Mesendoderm (in vitro differentiated cells): ENCODE results near the gene FAM13A.

Source experiments
- DNase-seq: peaks from one replicate; pipeline ENCODE4 v3.0.0; 2013
- H2AK5ac ChIP-seq: 2 replicates; pipeline ENCODE4 v1.6.1; 2013; ENCODE audit warnings: low read length, inconsistent platforms
- H2BK120ac ChIP-seq: 2 replicates; pipeline ENCODE4 v1.6.1; 2013; ENCODE audit warnings: low read depth, mild to moderate bottlenecking, low read length, moderate library complexity, mixed read lengths
- H2BK15ac ChIP-seq: replicated peaks from 2 replicates; pipeline ENCODE4 v1.6.1; 2013; ENCODE audit warnings: low read depth, mild to moderate bottlenecking, moderate library complexity
- H2BK5ac ChIP-seq: 2 replicates; pipeline ENCODE4 v1.6.1; 2013; ENCODE audit warnings: low read length, inconsistent platforms
- H3K18ac ChIP-seq: 2 replicates; pipeline ENCODE4 v1.6.1; 2013; ENCODE audit warnings: mild to moderate bottlenecking, low read length, mixed read lengths
- H3K23ac ChIP-seq: one replicate; pipeline ENCODE4 v1.6.1; 2013; ENCODE audit warnings: low read length
- H3K27ac ChIP-seq: 2 replicates; pipeline ENCODE4 v1.5.1; 2013; ENCODE audit warnings: low read depth, mild to moderate bottlenecking, inconsistent platforms, low read length, moderate library complexity
- H3K27me3 ChIP-seq: 2 replicates; pipeline ENCODE4 v1.6.1; 2013; ENCODE audit warnings: low read length, control low read depth, mild to moderate bottlenecking, inconsistent platforms; ENCODE audit not compliant: insufficient read depth, poor library complexity
- H3K36me3 ChIP-seq: 2 replicates; pipeline ENCODE4 v1.6.1; 2013; ENCODE audit warnings: low read length, inconsistent platforms; ENCODE audit not compliant: control insufficient read depth, insufficient read depth
- H3K4ac ChIP-seq: one replicate; pipeline ENCODE4 v1.6.1; 2013; ENCODE audit warnings: low read depth, mild to moderate bottlenecking, low read length, moderate library complexity
- H3K4me1 ChIP-seq: 2 replicates; pipeline ENCODE4 v1.6.1; 2013; ENCODE audit warnings: low read depth, low read length, inconsistent platforms; ENCODE audit not compliant: control insufficient read depth
- H3K4me2 ChIP-seq: 2 replicates; pipeline ENCODE4 v1.6.1; 2013; ENCODE audit warnings: low read length
- H3K4me3 ChIP-seq: 2 replicates; pipeline ENCODE4 v1.5.1; 2013; ENCODE audit warnings: mild to moderate bottlenecking, low read length
- H3K56ac ChIP-seq: one replicate; pipeline ENCODE4 v1.6.1; 2013; ENCODE audit warnings: low read length
- H3K79me1 ChIP-seq: 2 replicates; pipeline ENCODE4 v1.6.1; 2013; ENCODE audit warnings: low read length, inconsistent platforms
- H3K79me2 ChIP-seq: 2 replicates; pipeline ENCODE4 v1.6.1; 2013; ENCODE audit warnings: mild to moderate bottlenecking, low read length; ENCODE audit not compliant: control insufficient read depth, insufficient read depth
- H3K9ac ChIP-seq: 2 replicates; pipeline ENCODE4 v1.6.1; 2013; ENCODE audit warnings: low read length, inconsistent platforms
- H4K5ac ChIP-seq: one replicate; pipeline ENCODE4 v1.6.1; 2013; ENCODE audit warnings: low read length
- H4K8ac ChIP-seq: one replicate; pipeline ENCODE4 v1.6.1; 2013; ENCODE audit warnings: low read depth, mild to moderate bottlenecking, control low read depth, low read length, moderate library complexity
- WGBS: extraction: QIAGEN DNeasy Blood & Tissue Kit; methylation state at CpG from one replicate; pipeline ENCODE4 v1.1.7; 2013; ENCODE audit warnings: low lambda C conversion rate, missing lambda C conversion rate; ENCODE audit not compliant: insufficient coverage; ENCODE audit errors: extremely low coverage; 5-methylcytosine and 5-hydroxymethylcytosine counted together

Gene FAM13A

DNA sequence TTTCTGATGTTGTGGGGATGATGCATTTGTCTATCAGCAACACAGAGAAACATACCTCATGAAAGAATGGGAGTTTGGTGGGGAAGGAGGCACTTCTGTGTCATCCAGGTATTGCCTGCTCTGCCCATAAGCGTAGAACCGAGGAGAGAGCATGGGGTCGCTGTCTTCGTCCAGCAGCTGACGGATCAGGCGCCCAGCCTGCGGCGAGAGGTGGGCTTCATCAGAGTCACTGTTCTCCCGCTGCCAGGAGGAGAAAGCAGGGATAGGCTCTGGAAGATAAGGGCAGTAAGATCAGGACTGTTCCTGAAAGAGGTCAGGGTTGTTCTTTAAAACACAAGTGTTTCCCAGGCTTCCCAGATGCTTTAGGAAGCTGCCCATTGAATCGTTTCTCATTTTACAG lies 306.6 kb downstream of the FAM13A start:
- Histone ChIP-seq H3K4me1 (no peaks in the 10 kb centered on the region), H2AK5ac (no peak overlapping the region), H3K36me3 (peaks cover 10% of the 10 kb centered on the region), H3K9ac (no peak overlapping the region), H3K23ac (no peak overlapping the region), H3K56ac (no peak overlapping the region), H2BK120ac (no peak overlapping the region), H3K27me3 (no peaks in the 10 kb centered on the region), H3K4me2 (no peak overlapping the region), H4K5ac (no peak overlapping the region), H3K18ac (no peak overlapping the region), H2BK5ac (no peak overlapping the region), H3K27ac (no peak overlapping the region), H3K79me2 (no peaks in the 10 kb centered on the region), H3K79me1 (no peaks in the 10 kb centered on the region), H4K8ac (no peak overlapping the region), H3K4ac (no peak overlapping the region), H3K4me3 (no peak overlapping the region), H2BK15ac (no peak overlapping the region)
- no peak for DNase-seq
- no CpG with 5 or more reads among the region's 10 CpGs for WGBS

DNA sequence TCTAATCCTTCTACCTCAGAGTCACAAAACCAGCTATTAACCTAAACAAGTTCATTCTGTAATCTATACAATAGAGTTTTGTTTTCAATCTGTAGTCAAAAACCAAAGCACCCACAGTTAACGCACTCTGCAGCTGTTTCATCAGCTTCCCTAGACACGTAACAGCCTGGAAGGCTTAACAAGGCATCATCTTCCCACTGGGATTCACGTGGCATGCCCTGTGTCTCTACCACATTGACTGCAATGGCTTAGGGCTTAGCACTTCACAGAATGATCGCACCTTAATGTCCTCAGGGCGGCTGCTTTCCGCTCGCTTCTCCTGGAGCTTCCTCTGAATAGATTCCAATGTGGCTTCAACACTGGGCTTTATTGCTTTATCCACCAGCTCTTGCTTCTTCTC lies 309.6 kb downstream of the FAM13A start:
- Histone ChIP-seq H3K4me3 (no peak overlapping the region), H3K18ac (no peak overlapping the region), H3K9ac (no peak overlapping the region), H3K4me2 (no peak overlapping the region), H3K27ac (no peak overlapping the region), H3K23ac (no peak overlapping the region), H2BK120ac (no peak overlapping the region), H4K5ac (no peak overlapping the region), H3K79me1 (no peaks in the 10 kb centered on the region), H3K79me2 (no peaks in the 10 kb centered on the region), H3K56ac (no peak overlapping the region), H3K4me1 (no peaks in the 10 kb centered on the region), H3K27me3 (no peaks in the 10 kb centered on the region), H3K36me3 (peaks cover 10% of the 10 kb centered on the region), H2AK5ac (no peak overlapping the region), H2BK5ac (no peak overlapping the region), H2BK15ac (no peak overlapping the region), H4K8ac (no peak overlapping the region), H3K4ac (no peak overlapping the region)
- WGBS: no CpG with 5 or more reads among the region's 7 CpGs
- peak; percentile 18 for DNase-seq

DNA sequence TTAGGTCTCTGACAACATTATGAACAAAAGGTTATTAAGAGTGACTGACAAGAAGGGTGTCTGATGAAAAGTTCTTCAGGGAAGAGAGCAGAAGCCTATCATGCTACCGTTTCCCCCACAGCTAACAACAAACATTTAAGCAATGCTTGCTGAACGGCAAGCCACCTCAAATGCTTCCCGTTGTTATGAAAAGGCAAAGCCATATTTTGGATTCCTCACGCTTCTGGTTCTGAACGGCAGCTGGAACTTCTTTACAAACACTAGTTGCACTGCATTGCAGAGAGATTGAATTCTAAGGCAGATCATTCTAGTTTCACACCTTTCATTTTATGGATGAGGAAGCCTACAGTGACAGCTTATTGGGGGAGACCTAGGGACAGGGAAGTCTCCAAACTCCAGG lies 310.8 kb downstream of the FAM13A start:
- H3K27ac ChIP-seq: no peak overlapping the region
- H3K9ac ChIP-seq: no peak overlapping the region
- H4K5ac ChIP-seq: no peak overlapping the region
- H3K27me3 ChIP-seq: no peaks in the 10 kb centered on the region
- H2BK5ac ChIP-seq: no peak overlapping the region
- no peak overlapping the region for H3K4me2 ChIP-seq
- no peak overlapping the region for H2BK120ac ChIP-seq
- WGBS: no CpG with 5 or more reads among the region's 5 CpGs
- DNase-seq: no peak
- no peak overlapping the region for H3K18ac ChIP-seq
- H2BK15ac ChIP-seq: no peak overlapping the region
- H3K23ac ChIP-seq: no peak overlapping the region
- no peaks in the 10 kb centered on the region for H3K79me2 ChIP-seq
- H3K79me1 ChIP-seq: no peaks in the 10 kb centered on the region
- H3K4me3 ChIP-seq: no peak overlapping the region
- H3K56ac ChIP-seq: no peak overlapping the region
- peaks cover 10% of the 10 kb centered on the region for H3K36me3 ChIP-seq
- H4K8ac ChIP-seq: no peak overlapping the region
- H3K4ac ChIP-seq: no peak overlapping the region
- no peaks in the 10 kb centered on the region for H3K4me1 ChIP-seq
- H2AK5ac ChIP-seq: no peak overlapping the region

DNA sequence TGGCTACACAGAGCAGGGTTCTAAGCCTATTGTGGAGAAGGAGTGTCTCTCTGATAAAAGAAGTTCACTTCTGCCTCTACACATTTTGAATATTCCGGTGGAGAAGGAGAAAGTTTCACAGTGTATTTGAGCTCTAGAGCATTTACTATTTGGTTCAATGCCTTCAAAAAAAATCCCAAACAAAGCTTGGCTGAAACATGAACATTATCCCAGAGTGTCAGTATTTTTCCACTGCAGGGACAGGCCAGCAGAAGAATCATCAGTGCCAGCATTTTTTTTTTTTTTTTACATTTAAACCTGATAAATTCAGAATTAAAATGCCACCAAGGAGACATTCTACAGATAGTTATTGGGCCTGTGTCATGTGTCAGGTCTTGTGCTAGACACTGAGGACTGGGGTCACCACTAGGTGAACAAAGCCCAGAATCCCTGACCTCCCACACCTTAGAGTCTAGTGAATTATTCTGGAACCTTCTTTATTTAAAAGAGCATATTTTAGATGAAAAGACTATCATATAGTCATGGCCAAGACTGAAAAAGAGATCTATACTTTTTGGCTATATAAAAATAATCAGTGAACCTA lies 311.3 kb downstream of the FAM13A start:
- H3K23ac ChIP-seq: no peak overlapping the region
- H3K4me1 ChIP-seq: no peaks in the 10 kb centered on the region
- WGBS: no CpG with 5 or more reads among the region's 1 CpG
- no peak overlapping the region for H3K4ac ChIP-seq
- H3K56ac ChIP-seq: no peak overlapping the region
- H4K8ac ChIP-seq: no peak overlapping the region
- H3K27me3 ChIP-seq: no peaks in the 10 kb centered on the region
- peaks cover 10% of the 10 kb centered on the region for H3K36me3 ChIP-seq
- H3K79me2 ChIP-seq: no peaks in the 10 kb centered on the region
- H3K27ac ChIP-seq: no peak overlapping the region
- no peak overlapping the region for H2AK5ac ChIP-seq
- H3K18ac ChIP-seq: no peak overlapping the region
- no peak overlapping the region for H3K9ac ChIP-seq
- no peak overlapping the region for H3K4me3 ChIP-seq
- no peak overlapping the region for H3K4me2 ChIP-seq
- H3K79me1 ChIP-seq: no peaks in the 10 kb centered on the region
- no peak overlapping the region for H4K5ac ChIP-seq
- H2BK120ac ChIP-seq: no peak overlapping the region
- no peak overlapping the region for H2BK15ac ChIP-seq
- H2BK5ac ChIP-seq: no peak overlapping the region
- no peak for DNase-seq

DNA sequence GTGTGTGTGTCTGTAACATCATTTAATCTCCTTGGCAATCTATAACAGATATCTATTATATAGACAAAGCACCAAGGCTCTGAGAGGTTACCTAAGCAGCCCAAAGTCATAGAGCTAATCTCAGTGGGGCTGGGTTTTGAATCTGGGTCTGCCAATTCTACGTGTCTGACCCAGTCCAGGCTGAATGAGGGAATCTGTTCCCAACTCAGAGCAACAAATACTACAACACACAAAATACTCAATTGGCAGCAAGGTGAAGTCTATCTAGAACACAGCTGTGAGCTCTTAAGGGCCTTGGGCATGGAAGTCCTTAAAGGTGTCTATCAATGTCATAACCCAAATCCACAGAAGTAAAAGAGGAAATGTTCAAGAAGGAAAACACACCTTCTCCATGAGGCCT lies 311.8 kb downstream of the FAM13A start:
- Histone ChIP-seq H3K56ac (no peak overlapping the region), H3K4me1 (no peaks in the 10 kb centered on the region), H2BK15ac (no peak overlapping the region), H3K23ac (no peak overlapping the region), H4K8ac (no peak overlapping the region), H3K79me2 (no peaks in the 10 kb centered on the region), H3K36me3 (peaks cover 8% of the 10 kb centered on the region), H2BK120ac (no peak overlapping the region), H3K18ac (no peak overlapping the region), H3K4me3 (no peak overlapping the region), H3K27ac (no peak overlapping the region), H3K9ac (no peak overlapping the region), H3K4me2 (no peak overlapping the region), H2BK5ac (no peak overlapping the region), H3K4ac (no peak overlapping the region), H3K27me3 (no peaks in the 10 kb centered on the region), H4K5ac (no peak overlapping the region), H2AK5ac (no peak overlapping the region), H3K79me1 (no peaks in the 10 kb centered on the region)
- WGBS: no CpG with 5 or more reads among the region's 1 CpG
- DNase-seq: no peak

DNA sequence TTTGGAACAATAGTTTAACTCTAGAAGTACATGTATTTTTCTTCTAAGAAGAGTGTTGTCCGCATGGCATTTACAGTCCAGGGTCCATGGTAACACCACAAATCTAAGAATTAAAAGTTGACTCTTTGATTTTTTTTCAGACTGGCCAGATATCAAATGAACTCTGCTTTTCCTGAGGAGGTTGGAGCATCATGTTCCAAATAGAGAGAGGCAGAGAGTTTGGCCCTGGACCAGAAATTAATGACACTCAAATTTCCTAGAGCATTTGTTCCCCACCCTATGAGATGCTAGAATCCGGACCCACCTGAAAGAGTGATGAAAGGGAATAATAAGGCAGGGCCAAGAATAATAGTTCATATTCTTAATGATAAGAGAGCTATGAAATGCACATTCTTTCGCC lies 312.4 kb downstream of the FAM13A start:
- Histone ChIP-seq H3K79me2 (no peaks in the 10 kb centered on the region), H3K23ac (no peak overlapping the region), H2BK5ac (no peak overlapping the region), H3K4me1 (no peaks in the 10 kb centered on the region), H3K4me2 (no peak overlapping the region), H2BK120ac (no peak overlapping the region), H3K18ac (no peak overlapping the region), H3K56ac (no peak overlapping the region), H2AK5ac (no peak overlapping the region), H3K9ac (no peak overlapping the region), H3K79me1 (no peaks in the 10 kb centered on the region), H2BK15ac (no peak overlapping the region), H3K27me3 (no peaks in the 10 kb centered on the region), H3K4ac (no peak overlapping the region), H3K4me3 (no peak overlapping the region), H3K27ac (no peak overlapping the region), H4K5ac (no peak overlapping the region), H3K36me3 (peaks cover 7% of the 10 kb centered on the region), H4K8ac (no peak overlapping the region)
- WGBS: no CpG with 5 or more reads among the region's 3 CpGs
- no peak for DNase-seq
